ENCODE results near the gene KIR2DL4.
"Not testable (repeated sequence)": the region's sequence is repeated elsewhere in the genome, so short reads cannot be mapped to it uniquely, and the experiment has no call there.

The KIR2DL4 gene

GRCh38 chr19:54805665-54806515 is 2.5 kb downstream of the KIR2DL4 start:
- DNase-seq: no peak

- DNase-seq: no peak
Measured at GRCh38 chr19:54806516-54806838, 3.1 kb downstream of the KIR2DL4 start.

GRCh38 chr19:54814571-54814970 is 11.2 kb downstream of the KIR2DL4 start:
- not testable (repeated sequence) for DNase-seq

GRCh38 chr19:54816251-54816650 is 12.8 kb downstream of the KIR2DL4 start, which contains the start of gene KIR3DL1:
KIR3DL1 (plus strand) TSS chr19:54816468.
- DNase-seq: not testable (repeated sequence)

GRCh38 chr19:54817670-54818536 is 14.5 kb downstream of the KIR2DL4 start:
- no peak for DNase-seq

GRCh38 chr19:54824416-54824815 is 21.0 kb downstream of the KIR2DL4 start:
- DNase-seq: not testable (repeated sequence)

- DNase-seq: not testable (repeated sequence)
Measured at GRCh38 chr19:54825326-54825725, 21.9 kb downstream of the KIR2DL4 start.

- DNase-seq: not testable (repeated sequence)
Measured at GRCh38 chr19:54828064-54828463, 24.7 kb downstream of the KIR2DL4 start.

GRCh38 chr19:54832496-54832895 is 29.1 kb downstream of the KIR2DL4 start, which contains the start of gene KIR2DS4:
KIR2DS4 (plus strand) TSS chr19:54832676.
- not testable (repeated sequence) for DNase-seq

GRCh38 chr19:54835126-54835525 is 31.7 kb downstream of the KIR2DL4 start:
- DNase-seq: not testable (repeated sequence)

GRCh38 chr19:54837522-54837921 is 34.1 kb downstream of the KIR2DL4 start:
- DNase-seq: not testable (repeated sequence)

- DNase-seq: not testable (repeated sequence)
Measured at GRCh38 chr19:54843171-54843570, 39.8 kb downstream of the KIR2DL4 start.

- not testable (repeated sequence) for DNase-seq
Measured at GRCh38 chr19:54850061-54850640, 46.7 kb downstream of the KIR2DL4 start, which contains the start of gene KIR3DL2. KIR3DL2 (plus strand) TSS chr19:54850443; CDS start chr19:54850476, 33 bp downstream.

GRCh38 chr19:54850930-54851329 is 47.5 kb downstream of the KIR2DL4 start:
- DNase-seq: no peak

- DNase-seq: no peak
Measured at GRCh38 chr19:54851353-54851752, 47.9 kb downstream of the KIR2DL4 start.

- not testable (repeated sequence) for DNase-seq
Measured at GRCh38 chr19:54855241-54855640, 51.8 kb downstream of the KIR2DL4 start.

GRCh38 chr19:54858476-54858875 is 55.1 kb downstream of the KIR2DL4 start:
- not testable (repeated sequence) for DNase-seq

GRCh38 chr19:54859421-54859820 is 56.0 kb downstream of the KIR2DL4 start:
- not testable (repeated sequence) for DNase-seq

- not testable (repeated sequence) for DNase-seq
Measured at GRCh38 chr19:54863459-54863858, 60.0 kb downstream of the KIR2DL4 start.

Measured in islet precursor cell (in vitro differentiated cells).